Effector memory CD8-positive, alpha-beta T cell (primary cell): Measurements from ENCODE around the gene S100A12.
"Not testable (repeated sequence)": the region's sequence is repeated elsewhere in the genome, so short reads cannot be mapped to it uniquely, and the experiment has no call there.

ENCODE experiments used
- ATAC-seq: fragments of 150-1000 bp; cut with Tn5 transposase; replicated peaks from 2 replicates; pipeline ENCODE4 v1.10.0; 2021; ENCODE audit warnings: mild to moderate bottlenecking, moderate library complexity
- DNase-seq, 3 experiments: peaks; one replicate each; pipeline ENCODE4 v3.0.0; 2021
- H3K27ac Mint-ChIP-seq, 2 donors: one replicate each; pipeline ENCODE4 v1.8.0; 2022; ENCODE audit warnings: mild to moderate bottlenecking in 2 of 2, mixed read lengths in 2 of 2, moderate library complexity in 2 of 2
- H3K27me3 Mint-ChIP-seq, 2 donors: one replicate each; pipeline ENCODE4 v1.8.0; 2022; ENCODE audit warnings: mixed read lengths in 2 of 2
- H3K36me3 Mint-ChIP-seq: one replicate; pipeline ENCODE4 v1.8.0; 2022; ENCODE audit warnings: mild to moderate bottlenecking, moderate library complexity, mixed read lengths; ENCODE audit not compliant: insufficient read depth
- H3K4me1 Mint-ChIP-seq, 2 donors: one replicate each; pipeline ENCODE4 v1.8.0; 2022; ENCODE audit warnings: low read depth in 2 of 2, mixed read lengths in 2 of 2
- H3K4me3 Mint-ChIP-seq, 2 donors: one replicate each; pipeline ENCODE4 v1.8.0; 2022; ENCODE audit warnings: mild to moderate bottlenecking in 2 of 2, mixed read lengths in 2 of 2, moderate library complexity in 2 of 2
- H3K9me3 Mint-ChIP-seq, 2 donors: one replicate each; pipeline ENCODE4 v1.8.0; 2022; ENCODE audit warnings: mixed read lengths in 2 of 2

Gene S100A12

GRCh38 chr1:153348511-153349362 is 26.7 kb downstream of the S100A12 start, which contains the start of gene PGLYRP4:
PGLYRP4 (minus strand) TSS chr1:153348841; CDS start chr1:153347932, 909 bp downstream.
- DNase-seq (no peak), ATAC-seq (no peak)
- H3K4me1 Mint-ChIP-seq = peaks cover 8 to 23% of the 10 kb centered on the region in 2 donors
- H3K9me3 Mint-ChIP-seq = no peaks in the 10 kb centered on the region
- peaks cover 53 to 76% of the 10 kb centered on the region in 2 donors for H3K27me3 Mint-ChIP-seq
- peaks cover 2% of the 10 kb centered on the region for H3K36me3 Mint-ChIP-seq
- no peak within 1 kb of the TSS for H3K4me3 Mint-ChIP-seq
- no peak within 1 kb of the TSS for H3K27ac Mint-ChIP-seq

GRCh38 chr1:153347856-153348255 is 27.6 kb downstream of the S100A12 start:
- H3K27me3 Mint-ChIP-seq = peaks cover 53 to 76% of the 10 kb centered on the region in 2 donors
- DNase-seq (no peak), ATAC-seq (no peak)
- no peak overlapping the region for H3K27ac Mint-ChIP-seq
- no peak overlapping the region for H3K4me3 Mint-ChIP-seq
- peaks cover 2% of the 10 kb centered on the region for H3K36me3 Mint-ChIP-seq
- no peaks in the 10 kb centered on the region for H3K9me3 Mint-ChIP-seq
- peaks cover 8 to 23% of the 10 kb centered on the region in 2 donors for H3K4me1 Mint-ChIP-seq

GRCh38 chr1:153347049-153347448 is 28.4 kb downstream of the S100A12 start:
- H3K9me3 Mint-ChIP-seq, H3K36me3 Mint-ChIP-seq, H3K27ac Mint-ChIP-seq, ATAC-seq, DNase-seq, H3K4me3 Mint-ChIP-seq: not testable (repeated sequence)
- H3K4me1 Mint-ChIP-seq = peaks cover 8 to 23% of the 10 kb centered on the region in 2 donors
- H3K27me3 Mint-ChIP-seq = peaks cover 58 to 84% of the 10 kb centered on the region in 2 donors

- ATAC-seq (peak; percentile 24), DNase-seq (no peak)
- Mint-ChIP-seq H3K4me1 (peaks cover 8 to 23% of the 10 kb centered on the region in 2 donors), H3K27ac (peak overlapping the region in 1 of 2 donors; percentile 36), H3K36me3 (peaks cover 2% of the 10 kb centered on the region), H3K9me3 (no peaks in the 10 kb centered on the region), H3K4me3 (peak overlapping the region; percentile 11 to 70), H3K27me3 (peaks cover 62 to 90% of the 10 kb centered on the region in 2 donors)
Measured at GRCh38 chr1:153346077-153346723, 29.2 kb downstream of the S100A12 start.

- Mint-ChIP-seq H3K36me3 (peaks cover 2% of the 10 kb centered on the region), H3K4me1 (peaks cover 8 to 25% of the 10 kb centered on the region in 2 donors), H3K4me3 (peak overlapping the region; percentile 11 to 70), H3K27ac (peak overlapping the region in 1 of 2 donors; percentile 36), H3K9me3 (no peaks in the 10 kb centered on the region), H3K27me3 (peaks cover 67 to 94% of the 10 kb centered on the region in 2 donors)
- ATAC-seq (peak; percentile 54), DNase-seq (no peak)
Measured at GRCh38 chr1:153345187-153346076, 30.0 kb downstream of the S100A12 start.

GRCh38 chr1:153344718-153345025 is 30.7 kb downstream of the S100A12 start:
- no peaks in the 10 kb centered on the region for H3K9me3 Mint-ChIP-seq
- H3K4me1 Mint-ChIP-seq = peaks cover 8 to 28% of the 10 kb centered on the region in 2 donors
- H3K36me3 Mint-ChIP-seq = peaks cover 2% of the 10 kb centered on the region
- no peak overlapping the region for H3K27ac Mint-ChIP-seq
- H3K27me3 Mint-ChIP-seq = peaks cover 60 to 86% of the 10 kb centered on the region in 2 donors
- no peak overlapping the region for H3K4me3 Mint-ChIP-seq
- ATAC-seq (no peak), DNase-seq (no peak)

GRCh38 chr1:153343811-153344717 is 31.4 kb downstream of the S100A12 start:
- Mint-ChIP-seq H3K4me1 (peaks cover 8 to 28% of the 10 kb centered on the region in 2 donors), H3K27ac (no peak overlapping the region), H3K36me3 (peaks cover 2% of the 10 kb centered on the region), H3K4me3 (no peak overlapping the region), H3K9me3 (no peaks in the 10 kb centered on the region), H3K27me3 (peaks cover 55 to 81% of the 10 kb centered on the region in 2 donors)
- ATAC-seq (no peak), DNase-seq (no peak)

- H3K9me3 Mint-ChIP-seq = no peaks in the 10 kb centered on the region
- H3K4me1 Mint-ChIP-seq = peaks cover 8 to 28% of the 10 kb centered on the region in 2 donors
- no peak overlapping the region for H3K27ac Mint-ChIP-seq
- DNase-seq (no peak), ATAC-seq (no peak)
- peaks cover 2% of the 10 kb centered on the region for H3K36me3 Mint-ChIP-seq
- H3K27me3 Mint-ChIP-seq = peaks cover 58 to 81% of the 10 kb centered on the region in 2 donors
- H3K4me3 Mint-ChIP-seq = no peak overlapping the region
Measured at GRCh38 chr1:153343040-153343681, 32.3 kb downstream of the S100A12 start.

GRCh38 chr1:153342178-153342577 is 33.2 kb downstream of the S100A12 start:
- H3K4me1 Mint-ChIP-seq = peaks cover 8 to 28% of the 10 kb centered on the region in 2 donors
- DNase-seq (no peak), ATAC-seq (no peak)
- peaks cover 66 to 78% of the 10 kb centered on the region in 2 donors for H3K27me3 Mint-ChIP-seq
- no peak overlapping the region for H3K4me3 Mint-ChIP-seq
- H3K36me3 Mint-ChIP-seq = no peaks in the 10 kb centered on the region
- no peaks in the 10 kb centered on the region for H3K9me3 Mint-ChIP-seq
- H3K27ac Mint-ChIP-seq = no peak overlapping the region

GRCh38 chr1:153341431-153341934 is 33.9 kb downstream of the S100A12 start:
- Mint-ChIP-seq H3K9me3 (no peaks in the 10 kb centered on the region), H3K36me3 (no peaks in the 10 kb centered on the region), H3K4me1 (peaks cover 8 to 25% of the 10 kb centered on the region in 2 donors), H3K27ac (no peak overlapping the region), H3K4me3 (no peak overlapping the region), H3K27me3 (peaks cover 62 to 71% of the 10 kb centered on the region in 2 donors)
- ATAC-seq = no peak
- no peak for DNase-seq

GRCh38 chr1:153340356-153340755 is 35.1 kb downstream of the S100A12 start:
- Mint-ChIP-seq H3K27ac (no peak overlapping the region), H3K36me3 (no peaks in the 10 kb centered on the region), H3K9me3 (no peaks in the 10 kb centered on the region), H3K27me3 (peaks cover 57 to 59% of the 10 kb centered on the region in 2 donors), H3K4me1 (peaks cover under 1 to 14% of the 10 kb centered on the region in 2 donors), H3K4me3 (no peak overlapping the region)
- ATAC-seq = no peak
- DNase-seq = no peak

- ATAC-seq = peak; percentile 22
- H3K4me1 Mint-ChIP-seq = peaks cover 0 to 11% of the 10 kb centered on the region in 2 donors
- no peaks in the 10 kb centered on the region for H3K36me3 Mint-ChIP-seq
- no peak overlapping the region for H3K27ac Mint-ChIP-seq
- H3K27me3 Mint-ChIP-seq = peaks cover 54 to 55% of the 10 kb centered on the region in 2 donors
- DNase-seq = no peak
- no peak overlapping the region for H3K4me3 Mint-ChIP-seq
- no peaks in the 10 kb centered on the region for H3K9me3 Mint-ChIP-seq
Measured at GRCh38 chr1:153339802-153340201, 35.6 kb downstream of the S100A12 start.
